CD14-positive monocyte (primary cell): ENCODE measurements around the gene VSTM2A. TPM values are rescaled to one million over a fixed set of nuclear protein-coding genes. Genes with fewer than 3 reads are reported as not detected.

Source experiments
- DNase-seq, 3 donors: peaks; one replicate each; pipeline ENCODE4 v3.0.0-alpha.2; 2011 to 2022
- H2AFZ ChIP-seq: 2 replicates; pipeline ENCODE4 v1.6.0; 2012; ENCODE audit warnings: mild to moderate bottlenecking, low read depth, low read length, inconsistent platforms; ENCODE audit not compliant: insufficient read depth, poor library complexity, severe bottlenecking
- H3K27ac ChIP-seq, 2 donors: 1 replicate in 1 of 2; 2 replicates in 1 of 2; pipeline ENCODE4 v1.5.1; 2012 to 2013; ENCODE audit warnings: low read length in 2 of 2, control low read depth in 1 of 2, inconsistent platforms in 1 of 2, low read depth in 1 of 2, mild to moderate bottlenecking in 1 of 2
- H3K27me3 ChIP-seq, 2 donors: one replicate each; pipeline versions ENCODE4 v1.6.0 to v1.6.1; 2011 to 2013; ENCODE audit warnings: low read length in 2 of 2; ENCODE audit not compliant: control insufficient read depth in 2 of 2, insufficient read depth in 2 of 2
- H3K36me3 ChIP-seq, 2 donors: replicated peaks in 1 of 2; 1 replicate in 1 of 2; 2 replicates in 1 of 2; pipeline versions ENCODE4 v1.5.1 to v1.6.1; 2012 to 2013; ENCODE audit warnings: low read length in 2 of 2, control low read depth in 1 of 2, inconsistent platforms in 1 of 2, mild to moderate bottlenecking in 1 of 2; ENCODE audit not compliant: insufficient read depth in 2 of 2, control insufficient read depth in 1 of 2
- H3K4me1 ChIP-seq, 2 donors: 1 replicate in 1 of 2; 2 replicates in 1 of 2; pipeline versions ENCODE4 v1.5.1 to v1.6.1; 2012 to 2013; ENCODE audit warnings: low read length in 2 of 2, control low read depth in 1 of 2, inconsistent platforms in 1 of 2, mild to moderate bottlenecking in 1 of 2, moderate library complexity in 1 of 2; ENCODE audit not compliant: insufficient read depth in 2 of 2, control insufficient read depth in 1 of 2
- H3K4me2 ChIP-seq: replicated peaks from 2 replicates; pipeline ENCODE3; 2012; ENCODE audit warnings: low read length, moderate library complexity, mild to moderate bottlenecking; ENCODE audit not compliant: poor library complexity, severe bottlenecking; ENCODE audit errors: extremely low read depth
- H3K4me3 ChIP-seq, 3 experiments: fragments of 200-600 bp in 1 of 3; sonication (generic) in 1 of 3; replicated peaks in 1 of 3; 1 replicate in 2 of 3; 2 replicates in 1 of 3; pipeline ENCODE4 v1.5.1; 2011 to 2013; ENCODE audit warnings: low read length in 3 of 3, mild to moderate bottlenecking in 3 of 3, control low read depth in 2 of 3, low read depth in 2 of 3, inconsistent platforms in 1 of 3, moderate library complexity in 1 of 3
- H3K79me2 ChIP-seq: 2 replicates; pipeline ENCODE4 v1.6.0; 2012; ENCODE audit warnings: mild to moderate bottlenecking, control low read depth, inconsistent platforms, low read length, moderate library complexity; ENCODE audit not compliant: insufficient read depth
- H3K9ac ChIP-seq: 2 replicates; pipeline ENCODE4 v1.6.0; 2017; ENCODE audit warnings: low read length, mild to moderate bottlenecking; ENCODE audit not compliant: insufficient read depth, poor library complexity, severe bottlenecking
- H3K9me3 ChIP-seq, 2 donors: replicated peaks in 1 of 2; 1 replicate in 1 of 2; 2 replicates in 1 of 2; pipeline versions ENCODE4 v1.5.1 to v1.6.1; 2012 to 2013; ENCODE audit warnings: low read length in 2 of 2, control low read depth in 1 of 2; ENCODE audit not compliant: control insufficient read depth in 1 of 2, insufficient read depth in 1 of 2
- H4K20me1 ChIP-seq: 2 replicates; pipeline ENCODE4 v1.6.0; 2012; ENCODE audit warnings: mild to moderate bottlenecking, low read length, control low read depth, moderate library complexity; ENCODE audit not compliant: insufficient read depth
- H3K27ac Mint-ChIP-seq, 7 donors: one replicate each; pipeline ENCODE4 v1.8.0; 2020; ENCODE audit warnings: mild to moderate bottlenecking in 7 of 7, mixed read lengths in 7 of 7, moderate library complexity in 6 of 7, inconsistent platforms in 2 of 7
- H3K27me3 Mint-ChIP-seq, 3 donors: one replicate each; pipeline ENCODE4 v1.8.0; 2021 to 2022; ENCODE audit warnings: low read depth in 3 of 3, mild to moderate bottlenecking in 3 of 3, mixed read lengths in 3 of 3, moderate library complexity in 3 of 3, inconsistent platforms in 1 of 3
- H3K36me3 Mint-ChIP-seq, 2 donors: one replicate each; pipeline ENCODE4 v1.8.0; 2020; ENCODE audit warnings: mixed read lengths in 2 of 2, inconsistent platforms in 1 of 2, mild to moderate bottlenecking in 1 of 2
- H3K4me1 Mint-ChIP-seq: one replicate; pipeline ENCODE4 v1.8.0; 2020; ENCODE audit warnings: mild to moderate bottlenecking, mixed read lengths
- H3K4me3 Mint-ChIP-seq, 2 donors: one replicate each; pipeline ENCODE4 v1.8.0; 2020; ENCODE audit warnings: mild to moderate bottlenecking in 2 of 2, mixed read lengths in 2 of 2, moderate library complexity in 1 of 2
- H3K9me3 Mint-ChIP-seq, 7 donors: one replicate each; pipeline ENCODE4 v1.8.0; 2020 to 2022; ENCODE audit warnings: mixed read lengths in 7 of 7, mild to moderate bottlenecking in 6 of 7, moderate library complexity in 6 of 7, inconsistent platforms in 2 of 7
- WGBS: methylation state at CpG from one replicate; pipeline ENCODE4 v1.1.5; 2013; ENCODE audit warnings: missing lambda C conversion rate; ENCODE audit not compliant: insufficient coverage; 5-methylcytosine and 5-hydroxymethylcytosine counted together
- intact Hi-C, 2 donors: fragments of 100-400 bp; cut with micrococcal nuclease; formaldehyde crosslinking; loops; one replicate each; pipeline versions ENCODE4 v1.15.0 to v1.15.1; 2023
- polyA plus RNA-seq, 3 donors: library from polyadenylated mRNA; depleted of rRNA in 1 of 3; unstranded in 2 of 3; stranded (reverse) in 1 of 3; fragments of 300-500 nt in 2 of 3; fragments of >200 nt in 1 of 3; fragmentation: Illumina TruSeq in 2 of 3; gene quantifications; 1 replicate in 2 of 3; 2 replicates in 1 of 3; pipeline ENCODE4 v1.2.3, GENCODE V29; 2012 to 2021
- TF ChIP-seq, protein P1 (sequence below): fragments of 200-600 bp; IDR thresholded peaks from one replicate; pipeline ENCODE4 v1.8.0; 2022; ENCODE audit warnings: antibody characterized with exemption, mild to moderate bottlenecking

Gene VSTM2A
- polyA plus RNA-seq, 3 donors = not detected

DNA sequence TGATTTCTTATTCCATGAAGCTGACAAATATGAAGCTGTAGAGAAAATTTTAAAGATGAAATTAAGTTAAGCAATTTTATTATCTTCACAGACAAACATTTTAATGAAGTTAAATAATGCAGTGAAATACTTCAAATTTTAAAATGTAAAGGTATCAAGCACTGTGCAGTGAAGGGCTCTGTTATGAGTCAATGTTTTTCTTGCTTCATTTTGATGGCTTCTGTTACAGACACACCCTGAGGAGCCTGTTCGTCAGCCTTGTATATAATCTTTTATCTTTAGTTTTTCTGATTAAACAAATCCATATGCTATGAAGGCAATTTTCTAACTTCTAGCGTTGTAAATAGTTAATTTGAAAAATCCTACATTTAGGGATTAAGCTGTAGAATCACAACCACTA is 18.5 kb downstream of the VSTM2A start:
- no peak overlapping the region for H3K4me2 ChIP-seq
- H3K27me3 ChIP-seq = no peaks in the 10 kb centered on the region
- H3K79me2 ChIP-seq = no peaks in the 10 kb centered on the region
- Mint-ChIP-seq H3K4me3 (no peak overlapping the region), H3K27ac (no peak overlapping the region), H3K9me3 (peaks cover 0 to 6% (median 0%) of the 10 kb centered on the region in 7 donors), H3K27me3 (peaks cover 0 to 2% (median 0%) of the 10 kb centered on the region in 3 donors), H3K4me1 (no peaks in the 10 kb centered on the region), H3K36me3 (no peaks in the 10 kb centered on the region)
- peaks cover 3 to 4% of the 10 kb centered on the region in 2 donors for H3K9me3 ChIP-seq
- DNase-seq = no peak
- TF ChIP-seq, protein P1, sequence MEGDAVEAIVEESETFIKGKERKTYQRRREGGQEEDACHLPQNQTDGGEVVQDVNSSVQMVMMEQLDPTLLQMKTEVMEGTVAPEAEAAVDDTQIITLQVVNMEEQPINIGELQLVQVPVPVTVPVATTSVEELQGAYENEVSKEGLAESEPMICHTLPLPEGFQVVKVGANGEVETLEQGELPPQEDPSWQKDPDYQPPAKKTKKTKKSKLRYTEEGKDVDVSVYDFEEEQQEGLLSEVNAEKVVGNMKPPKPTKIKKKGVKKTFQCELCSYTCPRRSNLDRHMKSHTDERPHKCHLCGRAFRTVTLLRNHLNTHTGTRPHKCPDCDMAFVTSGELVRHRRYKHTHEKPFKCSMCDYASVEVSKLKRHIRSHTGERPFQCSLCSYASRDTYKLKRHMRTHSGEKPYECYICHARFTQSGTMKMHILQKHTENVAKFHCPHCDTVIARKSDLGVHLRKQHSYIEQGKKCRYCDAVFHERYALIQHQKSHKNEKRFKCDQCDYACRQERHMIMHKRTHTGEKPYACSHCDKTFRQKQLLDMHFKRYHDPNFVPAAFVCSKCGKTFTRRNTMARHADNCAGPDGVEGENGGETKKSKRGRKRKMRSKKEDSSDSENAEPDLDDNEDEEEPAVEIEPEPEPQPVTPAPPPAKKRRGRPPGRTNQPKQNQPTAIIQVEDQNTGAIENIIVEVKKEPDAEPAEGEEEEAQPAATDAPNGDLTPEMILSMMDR = no peak
- no peaks in the 10 kb centered on the region for H3K36me3 ChIP-seq
- no peaks in the 10 kb centered on the region for H4K20me1 ChIP-seq
- no peaks in the 10 kb centered on the region for H3K4me1 ChIP-seq
- WGBS = no CpG with 5 or more reads among the region's 2 CpGs
- no peak overlapping the region for H3K9ac ChIP-seq
- no peak overlapping the region for H3K27ac ChIP-seq
- no peak overlapping the region for H2AFZ ChIP-seq
- intact Hi-C loops = no loop called here
- no peak overlapping the region for H3K4me3 ChIP-seq

DNA sequence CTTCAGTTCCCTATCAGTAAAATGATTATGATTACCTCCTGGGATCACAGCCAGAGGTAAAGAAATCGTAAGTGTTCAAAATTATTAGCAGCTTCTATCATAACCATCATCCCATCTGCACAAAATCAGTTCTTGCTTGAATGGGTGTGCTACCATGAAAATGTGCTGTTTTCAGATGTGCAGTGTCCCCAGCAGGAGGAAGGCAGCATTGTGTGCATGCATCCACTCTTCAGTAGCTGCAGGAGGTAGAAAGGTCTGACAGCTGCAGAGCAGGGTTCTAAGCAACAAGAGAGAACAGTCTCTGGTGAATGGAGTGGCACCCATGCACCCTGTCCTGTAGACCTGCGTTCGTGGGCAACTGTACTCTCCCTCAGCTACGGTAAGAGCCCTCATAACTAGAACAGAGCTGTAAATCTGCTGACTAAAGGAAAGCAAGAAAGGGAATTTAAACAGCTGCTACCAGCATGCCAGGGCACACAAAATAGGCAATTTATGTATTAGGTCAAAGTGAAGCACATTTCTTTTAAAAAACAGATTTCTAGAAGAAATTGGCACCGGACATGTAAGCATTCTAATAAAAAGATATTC is 21.2 kb downstream of the VSTM2A start:
- intact Hi-C loops = no loop called here
- peaks cover 0 to 4% of the 10 kb centered on the region in 2 donors for H3K9me3 ChIP-seq
- TF ChIP-seq, protein P1 = no peak
- 72% methylated on average over 3 of the region's 5 CpGs for WGBS
- H3K4me1 Mint-ChIP-seq = no peaks in the 10 kb centered on the region
- no peaks in the 10 kb centered on the region for H3K36me3 Mint-ChIP-seq
- H3K27me3 ChIP-seq = no peaks in the 10 kb centered on the region
- no peaks in the 10 kb centered on the region for H4K20me1 ChIP-seq
- H3K4me3 ChIP-seq = no peak overlapping the region
- H3K4me3 Mint-ChIP-seq = no peak overlapping the region
- no peaks in the 10 kb centered on the region for H3K79me2 ChIP-seq
- no peak overlapping the region for H3K4me2 ChIP-seq
- H3K9me3 Mint-ChIP-seq = peaks cover 0 to 3% (median 0%) of the 10 kb centered on the region in 7 donors
- no peak overlapping the region for H3K9ac ChIP-seq
- no peak overlapping the region for H3K27ac ChIP-seq
- no peak overlapping the region for H3K27ac Mint-ChIP-seq
- no peak for DNase-seq
- H3K36me3 ChIP-seq = no peaks in the 10 kb centered on the region
- no peaks in the 10 kb centered on the region for H3K4me1 ChIP-seq
- H2AFZ ChIP-seq = no peak overlapping the region
- no peaks in the 10 kb centered on the region for H3K27me3 Mint-ChIP-seq
